IMR-90 (cell line): ENCODE measurements around the gene FGF12. TPM values are rescaled to one million over a fixed set of nuclear protein-coding genes. Genes with fewer than 3 reads are reported as not detected.

Source experiments
- ATAC-seq: fragments of 200-7000 bp; cut with Tn5 transposase; 2 replicates; pipeline ENCODE4 v1.9.1; 2020; ENCODE audit warnings: low read depth, mild to moderate bottlenecking, moderate library complexity
- BruUV-seq: library from RNA; stranded (reverse); fragments of 400-500 nt; replicated peaks from 2 replicates; lab custom pipeline; 2021; lab: Mats Ljungman, UMichigan
- CTCF ChIA-PET: fragments of 300-600 bp; formaldehyde crosslinking; extraction: SDS; loops from one replicate; lab custom pipeline; 2021; ENCODE audit warnings: antibody characterized with exemption; lab: Yijun Ruan, JAX
- POLR2A ChIA-PET: fragments of 300-600 bp; sonication (Branson Sonifier 250); formaldehyde crosslinking; loops from one replicate; lab custom pipeline; 2022; ENCODE audit warnings: antibody characterized with exemption; ENCODE audit not compliant: unreplicated experiment; lab: Charles Lee
- DNase-seq: peaks from one replicate; pipeline ENCODE4 v3.0.0; 2013
- H2AFZ ChIP-seq: replicated peaks from 2 replicates; pipeline ENCODE3; 2013; ENCODE audit warnings: low read length, mild to moderate bottlenecking; ENCODE audit not compliant: poor library complexity
- H2AK5ac ChIP-seq: 2 replicates; pipeline ENCODE4 v1.6.1; 2013; ENCODE audit warnings: low read depth, low read length, inconsistent platforms
- H2AK9ac ChIP-seq: replicated peaks from 2 replicates; pipeline ENCODE3; 2013; ENCODE audit warnings: mild to moderate bottlenecking, low read depth, low read length, moderate library complexity; ENCODE audit not compliant: poor library complexity
- H2BK120ac ChIP-seq: 2 replicates; pipeline ENCODE4 v1.6.1; 2013; ENCODE audit warnings: low read depth, low read length, inconsistent platforms
- H2BK15ac ChIP-seq: 3 replicates; pipeline ENCODE4 v1.6.1; 2013; ENCODE audit warnings: low read depth, low read length, inconsistent platforms
- H2BK20ac ChIP-seq: 2 replicates; pipeline ENCODE4 v1.6.1; 2013; ENCODE audit warnings: low read depth, mild to moderate bottlenecking, inconsistent platforms, low read length, moderate library complexity
- H2BK5ac ChIP-seq: 2 replicates; pipeline ENCODE4 v1.6.1; 2013; ENCODE audit warnings: mild to moderate bottlenecking, low read depth, low read length, inconsistent platforms; ENCODE audit not compliant: poor library complexity, severe bottlenecking
- H3K14ac ChIP-seq: replicated peaks from 2 replicates; pipeline ENCODE4 v1.6.1; 2013; ENCODE audit warnings: low read depth, low read length, inconsistent platforms
- H3K18ac ChIP-seq: 2 replicates; pipeline ENCODE4 v1.6.1; 2013; ENCODE audit warnings: low read depth, low read length, control low read depth
- H3K23ac ChIP-seq: 2 replicates; pipeline ENCODE4 v1.6.1; 2013; ENCODE audit warnings: low read depth, low read length, inconsistent platforms
- H3K27ac ChIP-seq: 2 replicates; pipeline ENCODE4 v1.5.1; 2013; ENCODE audit warnings: mild to moderate bottlenecking, control low read depth, low read length; ENCODE audit not compliant: insufficient read depth
- H3K27me3 ChIP-seq: 2 replicates; pipeline ENCODE4 v1.6.1; 2013; ENCODE audit warnings: low read length; ENCODE audit not compliant: control insufficient read depth, insufficient read depth
- H3K36me3 ChIP-seq: 2 replicates; pipeline ENCODE4 v1.6.1; 2013; ENCODE audit warnings: low read length, mixed read lengths; ENCODE audit not compliant: control insufficient read depth, insufficient read depth
- H3K4ac ChIP-seq: 2 replicates; pipeline ENCODE4 v1.6.1; 2013; ENCODE audit warnings: low read depth, low read length, inconsistent platforms
- H3K4me1 ChIP-seq: 2 replicates; pipeline ENCODE4 v1.6.1; 2013; ENCODE audit warnings: low read length, mixed read lengths; ENCODE audit not compliant: control insufficient read depth, insufficient read depth
- H3K4me2 ChIP-seq: 2 replicates; pipeline ENCODE4 v1.6.1; 2013; ENCODE audit warnings: low read depth, mild to moderate bottlenecking, control low read depth, low read length, moderate library complexity
- H3K4me3 ChIP-seq: 2 replicates; pipeline ENCODE4 v1.5.1; 2013; ENCODE audit warnings: low read depth, mild to moderate bottlenecking, control low read depth, low read length, moderate library complexity; ENCODE audit not compliant: insufficient read depth
- H3K56ac ChIP-seq: 2 replicates; pipeline ENCODE4 v1.6.1; 2013; ENCODE audit warnings: low read length, inconsistent platforms; ENCODE audit not compliant: insufficient read depth; ENCODE audit errors: extremely low read depth
- H3K79me1 ChIP-seq, 2 experiments: 2 replicates each; pipeline ENCODE4 v1.6.1; 2013; ENCODE audit warnings: low read length in 2 of 2, inconsistent platforms in 1 of 2, low read depth in 1 of 2
- H3K9ac ChIP-seq: 2 replicates; pipeline ENCODE4 v1.6.1; 2013; ENCODE audit warnings: low read depth, low read length, control low read depth
- H3K9me1 ChIP-seq: 2 replicates; pipeline ENCODE4 v1.6.1; 2013; ENCODE audit warnings: low read length, inconsistent platforms; ENCODE audit not compliant: insufficient read depth
- H3K9me3 ChIP-seq: 2 replicates; pipeline ENCODE4 v1.6.1; 2013; ENCODE audit warnings: low read length; ENCODE audit not compliant: control insufficient read depth, insufficient read depth
- H4K20me1 ChIP-seq: 2 replicates; pipeline ENCODE4 v1.6.1; 2013; ENCODE audit warnings: low read length, inconsistent platforms; ENCODE audit not compliant: insufficient read depth
- H4K5ac ChIP-seq: 2 replicates; pipeline ENCODE4 v1.6.1; 2013; ENCODE audit warnings: mild to moderate bottlenecking, low read depth, low read length, control low read depth
- H4K8ac ChIP-seq, 2 experiments: 2 replicates each; pipeline ENCODE4 v1.6.1; 2013; ENCODE audit warnings: low read depth in 2 of 2, low read length in 2 of 2, control low read depth in 1 of 2, inconsistent platforms in 1 of 2
- H4K91ac ChIP-seq: 2 replicates; pipeline ENCODE4 v1.6.1; 2013; ENCODE audit warnings: low read depth, low read length, inconsistent platforms; ENCODE audit not compliant: insufficient read depth
- BHLHE40 ChIP-seq: fragments of 150-350 bp; IDR thresholded peaks from 2 replicates; pipeline ENCODE4 v1.6.1; 2016; ENCODE audit warnings: mild to moderate bottlenecking, low read depth, low read length
- CEBPB ChIP-seq: IDR thresholded peaks from 2 replicates; pipeline ENCODE4 v1.6.1; 2012; ENCODE audit warnings: low read depth, low read length, improper control_type of control experiment
- CHD1 ChIP-seq: IDR thresholded peaks from 2 replicates; pipeline ENCODE4 v1.6.1; 2012; ENCODE audit warnings: low read depth, low read length, improper control_type of control experiment
- FOS ChIP-seq: fragments of 150-350 bp; IDR thresholded peaks from 2 replicates; pipeline ENCODE4 v1.6.1; 2016; ENCODE audit warnings: low read depth, low read length
- MAFK ChIP-seq: IDR thresholded peaks from 2 replicates; pipeline ENCODE4 v1.6.1; 2012; ENCODE audit warnings: low read depth, low read length, improper control_type of control experiment
- MAZ ChIP-seq: IDR thresholded peaks from 2 replicates; pipeline ENCODE4 v1.6.1; 2012; ENCODE audit warnings: low read depth, mild to moderate bottlenecking, low read length, improper control_type of control experiment, moderate library complexity, borderline replicate concordance
- MXI1 ChIP-seq: IDR thresholded peaks from 2 replicates; pipeline ENCODE4 v1.6.1; 2012; ENCODE audit warnings: low read depth, mild to moderate bottlenecking, low read length, moderate library complexity, borderline replicate concordance
- NFE2L2 ChIP-seq: fragments of 150-350 bp; IDR thresholded peaks from 2 replicates; pipeline ENCODE4 v1.6.1; 2016; ENCODE audit warnings: low read depth, mild to moderate bottlenecking, low read length
- POLR2A ChIP-seq: IDR thresholded peaks from 2 replicates; pipeline ENCODE4 v1.6.1; 2012; ENCODE audit warnings: mild to moderate bottlenecking, low read depth, low read length
- RAD21 ChIP-seq: IDR thresholded peaks from 2 replicates; pipeline ENCODE4 v1.6.1; 2012; ENCODE audit warnings: low read length, improper control_type of control experiment
- RCOR1 ChIP-seq: IDR thresholded peaks from 2 replicates; pipeline ENCODE4 v1.6.1; 2012; ENCODE audit warnings: mild to moderate bottlenecking, low read length, improper control_type of control experiment; ENCODE audit not compliant: insufficient replicate concordance
- RFX5 ChIP-seq: IDR thresholded peaks from 2 replicates; pipeline ENCODE4 v1.8.0; 2012; ENCODE audit warnings: low read depth, mild to moderate bottlenecking, low read length, moderate library complexity
- SMC3 ChIP-seq: fragments of 150-350 bp; IDR thresholded peaks from 2 replicates; pipeline ENCODE4 v1.6.1; 2016; ENCODE audit warnings: low read depth, mild to moderate bottlenecking, antibody characterized with exemption, low read length, moderate library complexity
- USF2 ChIP-seq: fragments of 150-350 bp; IDR thresholded peaks from 2 replicates; pipeline ENCODE4 v1.6.1; 2017; ENCODE audit warnings: mild to moderate bottlenecking, antibody characterized with exemption, low read length, low read depth
- WGBS, 2 experiments: methylation state at CpG; one replicate each; pipeline versions ENCODE4 v1.1.5 to v1.1.7; 2013; ENCODE audit warnings: missing lambda C conversion rate in 2 of 2; ENCODE audit not compliant: insufficient read length in 1 of 2; ENCODE audit errors: extremely low coverage in 2 of 2; 5-methylcytosine and 5-hydroxymethylcytosine counted together
- dilution Hi-C: fragments of 300-500 bp; cut with HindIII; formaldehyde crosslinking; loops from one replicate; pipeline ENCODE4 v1.14.3; 2018; ENCODE audit warnings: low sequenced_read_pairs; ENCODE audit not compliant: unreplicated experiment
- in situ Hi-C: fragments of 300-500 bp; cut with MboI; formaldehyde crosslinking; loops from 3 replicates; pipeline ENCODE4 v1.14.3; 2019; ENCODE audit warnings: low sequenced_read_pairs, inconsistent platforms, mixed read lengths
- intact Hi-C: fragments of 100-400 bp; cut with micrococcal nuclease; formaldehyde crosslinking; loops from 2 replicates; pipeline ENCODE4 v1.10.0; 2022
- polyA plus RNA-seq, 3 experiments: library from polyadenylated mRNA; depleted of rRNA; stranded (reverse); fragments of >200 nt; gene quantifications; 2 replicates each; pipeline ENCODE4 v1.2.3, GENCODE V29; 2012; ENCODE audit warnings: low replicate concordance in 1 of 3
- total RNA-seq: library from RNA; depleted of rRNA; stranded (reverse); fragments of >200 nt; gene quantifications from 2 replicates; pipeline ENCODE4 v1.2.3, GENCODE V29; 2012
- TF ChIP-seq, protein P1 (sequence below): fragments of 150-350 bp; IDR thresholded peaks from 2 replicates; pipeline ENCODE4 v1.6.1; 2016; ENCODE audit warnings: low read depth, mild to moderate bottlenecking, low read length, moderate library complexity, borderline replicate concordance
- TF ChIP-seq, protein P2 (sequence below): conservative IDR thresholded peaks from 2 replicates; pipeline ENCODE4 v1.5.1; 2012; ENCODE audit warnings: mild to moderate bottlenecking, low read depth, low read length, improper control_type of control experiment

The FGF12 gene
- total and polyA plus RNA-seq, 2 of the 4 experiments (the other 2 are of a cell fraction), result not detected

GRCh38 chr3:192575879-192576506 is 151.3 kb downstream of the FGF12 start:
- Histone ChIP-seq H4K8ac (no peak overlapping the region), H2AK9ac (no peak overlapping the region), H3K36me3 (no peaks in the 10 kb centered on the region), H4K5ac (no peak overlapping the region), H2AFZ (no peak overlapping the region), H3K79me1 (no peaks in the 10 kb centered on the region), H3K18ac (no peak overlapping the region), H2BK15ac (no peak overlapping the region), H3K27me3 (no peaks in the 10 kb centered on the region), H2BK20ac (no peak overlapping the region), H3K9me3 (no peaks in the 10 kb centered on the region), H3K9ac (no peak overlapping the region), H3K4me3 (no peak overlapping the region), H2BK120ac (no peak overlapping the region), H3K23ac (no peak overlapping the region), H3K4me1 (no peaks in the 10 kb centered on the region), H3K4me2 (no peak overlapping the region), H3K27ac (no peak overlapping the region), H4K91ac (no peak overlapping the region), H3K56ac (no peak overlapping the region), H2AK5ac (no peak overlapping the region), H4K20me1 (no peaks in the 10 kb centered on the region), H3K4ac (no peak overlapping the region), H3K9me1 (no peaks in the 10 kb centered on the region), H3K14ac (no peak overlapping the region), H2BK5ac (no peak overlapping the region)
- CTCF ChIA-PET, result interaction anchor here (0.7 kb wide), 1 partner anchor 1154 kb away, joined by 3 read pairs; no protein-coding TSS in a partner anchor
- POLR2A ChIA-PET, result no interaction called here
- dilution Hi-C loops (no loop called here), in situ Hi-C loops (no loop called here), intact Hi-C loops (no loop called here)
- no TSS peak for BruUV-seq
- no peak for TF ChIP-seq POLR2A
- no peak for TF ChIP-seq RAD21
- TF ChIP-seq RCOR1, result no peak
- no peak for TF ChIP-seq BHLHE40
- TF ChIP-seq SMC3, result no peak
- TF ChIP-seq RFX5, result no peak
- no peak for TF ChIP-seq NFE2L2
- no peak for TF ChIP-seq FOS
- TF ChIP-seq CEBPB, result no peak
- no peak for TF ChIP-seq USF2
- TF ChIP-seq CHD1, result no peak
- no peak for TF ChIP-seq MAZ
- TF ChIP-seq, protein P1, sequence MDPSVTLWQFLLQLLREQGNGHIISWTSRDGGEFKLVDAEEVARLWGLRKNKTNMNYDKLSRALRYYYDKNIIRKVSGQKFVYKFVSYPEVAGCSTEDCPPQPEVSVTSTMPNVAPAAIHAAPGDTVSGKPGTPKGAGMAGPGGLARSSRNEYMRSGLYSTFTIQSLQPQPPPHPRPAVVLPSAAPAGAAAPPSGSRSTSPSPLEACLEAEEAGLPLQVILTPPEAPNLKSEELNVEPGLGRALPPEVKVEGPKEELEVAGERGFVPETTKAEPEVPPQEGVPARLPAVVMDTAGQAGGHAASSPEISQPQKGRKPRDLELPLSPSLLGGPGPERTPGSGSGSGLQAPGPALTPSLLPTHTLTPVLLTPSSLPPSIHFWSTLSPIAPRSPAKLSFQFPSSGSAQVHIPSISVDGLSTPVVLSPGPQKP, result no peak
- no peak for TF ChIP-seq MXI1
- no peak for TF ChIP-seq MAFK
- TF ChIP-seq, protein P2, sequence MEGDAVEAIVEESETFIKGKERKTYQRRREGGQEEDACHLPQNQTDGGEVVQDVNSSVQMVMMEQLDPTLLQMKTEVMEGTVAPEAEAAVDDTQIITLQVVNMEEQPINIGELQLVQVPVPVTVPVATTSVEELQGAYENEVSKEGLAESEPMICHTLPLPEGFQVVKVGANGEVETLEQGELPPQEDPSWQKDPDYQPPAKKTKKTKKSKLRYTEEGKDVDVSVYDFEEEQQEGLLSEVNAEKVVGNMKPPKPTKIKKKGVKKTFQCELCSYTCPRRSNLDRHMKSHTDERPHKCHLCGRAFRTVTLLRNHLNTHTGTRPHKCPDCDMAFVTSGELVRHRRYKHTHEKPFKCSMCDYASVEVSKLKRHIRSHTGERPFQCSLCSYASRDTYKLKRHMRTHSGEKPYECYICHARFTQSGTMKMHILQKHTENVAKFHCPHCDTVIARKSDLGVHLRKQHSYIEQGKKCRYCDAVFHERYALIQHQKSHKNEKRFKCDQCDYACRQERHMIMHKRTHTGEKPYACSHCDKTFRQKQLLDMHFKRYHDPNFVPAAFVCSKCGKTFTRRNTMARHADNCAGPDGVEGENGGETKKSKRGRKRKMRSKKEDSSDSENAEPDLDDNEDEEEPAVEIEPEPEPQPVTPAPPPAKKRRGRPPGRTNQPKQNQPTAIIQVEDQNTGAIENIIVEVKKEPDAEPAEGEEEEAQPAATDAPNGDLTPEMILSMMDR, result no peak
- no peak for ATAC-seq
- WGBS, 2 experiments, result no CpG with 5 or more reads among the region's 3 CpGs
- no peak for DNase-seq
